HepG2 (cell line): ENCODE results near the gene AJUBA. TPM values are rescaled to one million over a fixed set of nuclear protein-coding genes. Genes with fewer than 3 reads are reported as not detected.

Experiments used
- JARID2 ChIP-seq: sonication (generic); formaldehyde crosslinking; IDR thresholded peaks from 2 replicates; pipeline ENCODE4 v1.8.1; 2023; ENCODE audit warnings: missing genetic modification reagents, inconsistent platforms; ENCODE audit not compliant: insufficient replicate concordance
- KDM5A ChIP-seq: fragments of 200-600 bp; sonication (generic); IDR thresholded peaks from 2 replicates; pipeline ENCODE4 v1.7.0; 2018; ENCODE audit warnings: antibody characterized with exemption, mild to moderate bottlenecking, low read length, borderline replicate concordance
- KLF15 ChIP-seq: sonication (generic); formaldehyde crosslinking; IDR thresholded peaks from 2 replicates; pipeline ENCODE4 v1.8.1; 2023; ENCODE audit warnings: borderline replicate concordance, mild to moderate bottlenecking, inconsistent platforms, missing genetic modification reagents, mixed read lengths
- LRRFIP1 ChIP-seq: sonication (generic); formaldehyde crosslinking; conservative IDR thresholded peaks from 2 replicates; pipeline ENCODE4 v1.4.0; 2020; ENCODE audit warnings: missing genetic modification reagents
- NFE2 ChIP-seq: sonication (generic); formaldehyde crosslinking; IDR thresholded peaks from 2 replicates; pipeline ENCODE4 v1.4.0; 2020; ENCODE audit warnings: missing genetic modification reagents
- NFYC ChIP-seq: IDR thresholded peaks from 2 replicates; pipeline ENCODE4 v1.6.1; 2016; ENCODE audit warnings: missing genetic modification reagents, missing compliant biosample characterization
- PRPF4 ChIP-seq: fragments of 200-400 bp; formaldehyde crosslinking; IDR thresholded peaks from 2 replicates; pipeline ENCODE4 v1.6.1; 2016; ENCODE audit warnings: low read length, low read depth; ENCODE audit not compliant: poor library complexity, severe bottlenecking
- RFX3 ChIP-seq: IDR thresholded peaks from 2 replicates; pipeline ENCODE4 v1.6.1; 2016; ENCODE audit warnings: missing biosample characterization, missing genetic modification reagents
- SNRNP70 ChIP-seq: fragments of 200-400 bp; formaldehyde crosslinking; IDR thresholded peaks from 2 replicates; pipeline ENCODE4 v1.6.1; 2017; ENCODE audit warnings: mild to moderate bottlenecking, low read depth, low read length, moderate library complexity
- SOX13 ChIP-seq, 3 experiments: fragments of 450-650 bp in 1 of 3; sonication (generic) in 1 of 3; formaldehyde crosslinking in 1 of 3; IDR thresholded peaks in 2 of 3; conservative IDR thresholded peaks in 1 of 3; 2 replicates each; pipeline versions ENCODE4 v1.5.0 to v1.6.1; 2016 to 2020; ENCODE audit warnings: antibody characterized with exemption in 1 of 3, mild to moderate bottlenecking in 1 of 3, missing compliant biosample characterization in 1 of 3, missing genetic modification reagents in 1 of 3, moderate library complexity in 1 of 3
- TBX3 ChIP-seq: fragments of 450-650 bp; IDR thresholded peaks from 2 replicates; pipeline ENCODE4 v1.6.1; 2017; ENCODE audit warnings: antibody characterized with exemption, mild to moderate bottlenecking, inconsistent platforms, borderline replicate concordance
- THRA ChIP-seq: sonication (generic); formaldehyde crosslinking; IDR thresholded peaks from 2 replicates; pipeline ENCODE4 v1.4.0; 2020; ENCODE audit warnings: missing genetic modification reagents, borderline replicate concordance
- TRAFD1 ChIP-seq: sonication (generic); formaldehyde crosslinking; IDR thresholded peaks from 2 replicates; pipeline ENCODE4 v1.5.1; 2020; ENCODE audit warnings: missing genetic modification reagents, mild to moderate bottlenecking, borderline replicate concordance
- TSC22D2 ChIP-seq: sonication (generic); formaldehyde crosslinking; IDR thresholded peaks from 2 replicates; pipeline ENCODE4 v1.5.1; 2020; ENCODE audit warnings: missing genetic modification reagents, mild to moderate bottlenecking, borderline replicate concordance
- ZBTB43 ChIP-seq: sonication (generic); formaldehyde crosslinking; conservative IDR thresholded peaks from 2 replicates; pipeline ENCODE4 v1.4.0; 2020; ENCODE audit warnings: missing genetic modification reagents
- ZFP82 ChIP-seq: sonication (generic); formaldehyde crosslinking; IDR thresholded peaks from 2 replicates; pipeline ENCODE4 v1.5.1; 2020; ENCODE audit warnings: mild to moderate bottlenecking, missing genetic modification reagents, borderline replicate concordance
- ZNF296 ChIP-seq: sonication (generic); formaldehyde crosslinking; conservative IDR thresholded peaks from 2 replicates; pipeline ENCODE4 v1.5.0; 2020; ENCODE audit warnings: mild to moderate bottlenecking, missing genetic modification reagents
- ZNF382 ChIP-seq: sonication (generic); formaldehyde crosslinking; IDR thresholded peaks from 2 replicates; pipeline ENCODE4 v1.5.0; 2020; ENCODE audit warnings: missing genetic modification reagents, mild to moderate bottlenecking, borderline replicate concordance
- ZNF543 ChIP-seq: sonication (generic); formaldehyde crosslinking; IDR thresholded peaks from 2 replicates; pipeline ENCODE4 v1.4.0; 2020; ENCODE audit warnings: mild to moderate bottlenecking, missing genetic modification reagents
- ZNF75D ChIP-seq: sonication (generic); formaldehyde crosslinking; IDR thresholded peaks from 2 replicates; pipeline ENCODE4 v1.8.1; 2023; ENCODE audit warnings: missing genetic modification reagents, mild to moderate bottlenecking, borderline replicate concordance
- ZNF850 ChIP-seq: sonication (generic); formaldehyde crosslinking; conservative IDR thresholded peaks from 2 replicates; pipeline ENCODE4 v1.9.0; 2021; ENCODE audit warnings: mild to moderate bottlenecking, missing genetic modification reagents
- polyA plus RNA-seq, 8 experiments: library from polyadenylated mRNA; depleted of rRNA in 3 of 8; stranded (reverse) in 7 of 8; unstranded in 1 of 8; fragments of >200 nt; fragmentation: Illumina TruSeq in 4 of 8; extraction: Trizol in 4 of 8; gene quantifications; 2 replicates each; pipeline versions ENCODE4 v1.2.1 to v1.2.3, GENCODE V29; 2011 to 2016; ENCODE audit warnings: low read depth in 4 of 8, missing spikeins in 1 of 8, mixed read lengths in 1 of 8; ENCODE audit not compliant: insufficient read depth in 1 of 8
- total RNA-seq, 5 experiments: library from RNA; depleted of rRNA; stranded (reverse); fragments of >200 nt; fragmentation: Illumina TruSeq; extraction: Trizol; gene quantifications; 2 replicates each; pipeline ENCODE4 v1.2.3, GENCODE V29; 2016; ENCODE audit warnings: low read depth in 1 of 5

Gene AJUBA
- total and polyA plus RNA-seq, 2 of the 13 experiments (the other 11 are each of a cell fraction or from before 2014, with no cell fraction given) = 157 to 241 TPM

GRCh38 chr14:22982477-22983245 lies at the start of gene AJUBA (continued):
- TF ChIP-seq ZBTB43 (CRISPR knock-in tag) (no peak), ZFP82 (CRISPR knock-in tag) (no peak), LRRFIP1 (CRISPR knock-in tag) (peak; percentile 64), PRPF4 (peak; percentile 95), KLF15 (CRISPR knock-in tag) (no peak), NFYC (peak; percentile 52), SOX13 (IDR thresholded peaks at IDR 0.05) (no peak), SOX13 (CRISPR knock-in tag; conservative IDR thresholded peaks at IDR 0.05 in 1 of 2, IDR thresholded peaks at IDR 0.05 in 1 of 2) (peak; percentile 71 to 94; a peak in 3 of 4 replicates), JARID2 (CRISPR knock-in tag) (peak; percentile 31), RFX3 (CRISPR knock-in tag) (peak; percentile 52; the same call in 1 of the 2 replicates), KDM5A (peak; percentile 97), ZNF850 (no peak), ZNF296 (CRISPR knock-in tag) (no peak), NFE2 (CRISPR knock-in tag) (no peak), THRA (CRISPR knock-in tag) (peak; percentile 66; the same call in 1 of the 2 replicates), TRAFD1 (no peak; the same call in 1 of the 2 replicates), ZNF543 (CRISPR knock-in tag) (peak; percentile 98), ZNF75D (CRISPR knock-in tag) (no peak), SNRNP70 (no peak), TBX3 (peak; percentile 99), TSC22D2 (CRISPR knock-in tag) (peak; percentile 95; the same call in 1 of the 2 replicates), ZNF382 (CRISPR knock-in tag) (no peak)
